Heart right ventricle (tissue), 16 donors: Measurements from ENCODE around the gene THSD4. TPM values are rescaled to one million over a fixed set of nuclear protein-coding genes. Genes with fewer than 3 reads are reported as not detected.

Source experiments
- ATAC-seq, 8 donors: fragments of 200-7000 bp; cut with Tn5 transposase; one replicate each; pipeline ENCODE4 v1.9.1; 2020; ENCODE audit warnings: mild to moderate bottlenecking in 8 of 8, moderate library complexity in 8 of 8, moderate number of reproducible peaks in 1 of 8
- DNase-seq, 2 donors: peaks; one replicate each; pipeline ENCODE4 v3.0.0-alpha.2; 2020
- H3K27ac ChIP-seq, 10 donors: fragments of 200-600 bp; sonication (generic) in 2 of 10; one replicate each; pipeline versions ENCODE4 v1.5.0 to v1.8.0; 2020 to 2022; ENCODE audit warnings: mild to moderate bottlenecking in 3 of 10
- H3K27me3 ChIP-seq, 7 donors: fragments of 200-600 bp; one replicate each; pipeline ENCODE4 v1.8.0; 2021 to 2022; ENCODE audit warnings: mild to moderate bottlenecking in 2 of 7
- H3K36me3 ChIP-seq, 9 donors: fragments of 200-600 bp; sonication (generic) in 1 of 9; one replicate each; pipeline versions ENCODE4 v1.5.0 to v1.8.0; 2020 to 2022; ENCODE audit warnings: mild to moderate bottlenecking in 2 of 9
- H3K4me1 ChIP-seq, 9 donors: fragments of 200-600 bp; sonication (generic) in 1 of 9; one replicate each; pipeline versions ENCODE4 v1.5.0 to v1.8.0; 2020 to 2022; ENCODE audit warnings: mild to moderate bottlenecking in 4 of 9
- H3K4me3 ChIP-seq, 10 donors: fragments of 200-600 bp; sonication (generic) in 2 of 10; one replicate each; pipeline versions ENCODE4 v1.5.0 to v1.8.0; 2020 to 2022; ENCODE audit warnings: mild to moderate bottlenecking in 7 of 10, moderate library complexity in 2 of 10
- H3K9me3 ChIP-seq, 11 donors: fragments of 200-600 bp in 10 of 11; sonication (generic) in 2 of 11; one replicate each; pipeline versions ENCODE4 v1.5.0 to v1.8.0; 2013 to 2022; ENCODE audit warnings: mild to moderate bottlenecking in 2 of 11, control low read depth in 1 of 11, moderate library complexity in 1 of 11
- WGBS, 2 donors: extraction: QIAGEN DNeasy Blood & Tissue Kit; methylation state at CpG; one replicate each; pipeline ENCODE4 v1.1.7; 2013; ENCODE audit warnings: inconsistent platforms in 1 of 2; 5-methylcytosine and 5-hydroxymethylcytosine counted together
- intact Hi-C, 10 donors: fragments of 100-400 bp; cut with DNase I; formaldehyde crosslinking; loops; one replicate each; pipeline versions ENCODE4 v1.11.1 to v1.14.2; 2022
- polyA plus RNA-seq, 2 donors: library from polyadenylated mRNA; stranded (reverse); fragments of 200-250 nt; gene quantifications; one replicate each; pipeline ENCODE4 v1.2.3, GENCODE V29; 2013
- total RNA-seq, 10 donors: library from RNA; stranded (reverse); fragmentation: NEBNext Ultra II Directional in 3 of 10; extraction: Animal tissue kit (Norgen Biotek cat#: 25700) in 3 of 10; gene quantifications; one replicate each; pipeline versions ENCODE4 v1.2.1 to v1.2.4, GENCODE V29; 2021 to 2023
- TF ChIP-seq, protein P1 (sequence below), 9 donors: fragments of 200-600 bp; sonication (generic) in 2 of 9; IDR thresholded peaks; one replicate each; pipeline versions ENCODE4 v1.5.0 to v1.8.0; 2021 to 2022; ENCODE audit warnings: antibody characterized with exemption in 9 of 9, mild to moderate bottlenecking in 5 of 9, moderate library complexity in 1 of 9
- donor health status: Arrhythmogenic right ventricular cardiomyopathy.
- donor health status: ischemic (EF 13 %, LVEDD 7.1; RV severe dilation, severe dysfunction).
- donor health status: healthy with polysubstance abuse.
- donor health status: DM: no; HTN: yes; CAD: no.
- donor health status: DM: no; HTN: no; CAD: no.
- donor health status: ischemic (EF 25% LVEDD 6.9; RV normal size, moderate dysfunction).
- donor health status: ischemic (EF 25% LVEDD 5.7; RV mildly dilated, moderate dysfunction).
- donor health status: healthy.
- donor health status: DM: yes; HTN: yes; CAD: no.
- donor health status: Ischemic cardiomyopathy.
- donor health status: ischemic (EF 35%, LVEDD 5.7; RV mildly dilated, moderate dysfunction).
- donor health status: nonischemic (EF 11% LVEDD 7.7; RV severe dilation, severe dysfunction).
- donor health status: DM: yes; HTN: yes; CAD: no.
- donor health status: PGD.
- donor health status: ischemic (EF 29% LVEDD 5.4; RV normal size, mild dysfunction).
- donor health status: nonischemic (EF 23%, LVEDD 6.1; RV moderate dilation, normal function).

THSD4 gene
- total and polyA plus RNA-seq, 12 donors = 20.8 to 212 (median 139) TPM

GRCh38 chr15:71697236-71697635, 582.0 kb downstream of the THSD4 start:
- no peaks in the 10 kb centered on the region for H3K36me3 ChIP-seq
- H3K27me3 ChIP-seq = no peaks in the 10 kb centered on the region
- no peak overlapping the region for H3K4me3 ChIP-seq
- ATAC-seq (peak in 1 of 8 donors; percentile 29), DNase-seq (no peak)
- peaks cover 0 to 3% (median 0%) of the 10 kb centered on the region in 11 donors for H3K9me3 ChIP-seq
- intact Hi-C loops = no loop called here
- peaks cover 3 to 21% (median 14%) of the 10 kb centered on the region in 9 donors for H3K4me1 ChIP-seq
- WGBS, 2 donors = 85 to 86% methylated on average over 6 of the region's 6 CpGs
- TF ChIP-seq, protein P1, sequence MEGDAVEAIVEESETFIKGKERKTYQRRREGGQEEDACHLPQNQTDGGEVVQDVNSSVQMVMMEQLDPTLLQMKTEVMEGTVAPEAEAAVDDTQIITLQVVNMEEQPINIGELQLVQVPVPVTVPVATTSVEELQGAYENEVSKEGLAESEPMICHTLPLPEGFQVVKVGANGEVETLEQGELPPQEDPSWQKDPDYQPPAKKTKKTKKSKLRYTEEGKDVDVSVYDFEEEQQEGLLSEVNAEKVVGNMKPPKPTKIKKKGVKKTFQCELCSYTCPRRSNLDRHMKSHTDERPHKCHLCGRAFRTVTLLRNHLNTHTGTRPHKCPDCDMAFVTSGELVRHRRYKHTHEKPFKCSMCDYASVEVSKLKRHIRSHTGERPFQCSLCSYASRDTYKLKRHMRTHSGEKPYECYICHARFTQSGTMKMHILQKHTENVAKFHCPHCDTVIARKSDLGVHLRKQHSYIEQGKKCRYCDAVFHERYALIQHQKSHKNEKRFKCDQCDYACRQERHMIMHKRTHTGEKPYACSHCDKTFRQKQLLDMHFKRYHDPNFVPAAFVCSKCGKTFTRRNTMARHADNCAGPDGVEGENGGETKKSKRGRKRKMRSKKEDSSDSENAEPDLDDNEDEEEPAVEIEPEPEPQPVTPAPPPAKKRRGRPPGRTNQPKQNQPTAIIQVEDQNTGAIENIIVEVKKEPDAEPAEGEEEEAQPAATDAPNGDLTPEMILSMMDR (IDR thresholded peaks at IDR 0.05) = no peak
- no peak overlapping the region for H3K27ac ChIP-seq

DNA sequence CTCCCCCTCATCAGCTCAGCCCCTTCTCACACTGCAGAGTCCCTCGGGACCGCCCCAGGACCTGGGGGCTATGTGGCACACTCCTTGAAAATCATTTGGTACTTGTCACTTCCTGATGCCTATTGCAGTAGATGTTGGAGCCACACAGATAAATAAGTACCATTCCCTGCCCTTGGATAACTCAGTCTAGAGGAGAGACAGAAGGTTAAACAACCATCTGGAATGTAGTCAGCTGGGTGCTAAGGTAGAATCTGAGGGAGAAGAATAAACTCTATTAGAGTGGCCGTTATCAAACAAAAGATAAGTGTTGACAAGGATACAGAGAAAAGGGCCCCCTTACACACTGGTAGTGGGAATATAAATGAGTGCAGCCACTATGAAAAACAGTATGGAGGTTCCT, 582.8 kb downstream of the THSD4 start:
- Histone ChIP-seq H3K27me3 (no peaks in the 10 kb centered on the region), H3K9me3 (peaks cover 0 to 3% (median 0%) of the 10 kb centered on the region in 11 donors), H3K4me1 (peaks cover 0 to 13% (median 6%) of the 10 kb centered on the region in 9 donors), H3K27ac (peak overlapping the region in 2 of 10 donors; percentile 17 to 18), H3K4me3 (no peak overlapping the region), H3K36me3 (no peaks in the 10 kb centered on the region)
- peak in 5 of 8 donors; percentile 30 to 71 (median 58) for ATAC-seq
- intact Hi-C loops = no loop called here
- TF ChIP-seq, protein P1 (IDR thresholded peaks at IDR 0.05) = no peak
- 42 to 46% methylated on average over 3 of the region's 3 CpGs for WGBS, 2 donors
- no peak for DNase-seq

DNA sequence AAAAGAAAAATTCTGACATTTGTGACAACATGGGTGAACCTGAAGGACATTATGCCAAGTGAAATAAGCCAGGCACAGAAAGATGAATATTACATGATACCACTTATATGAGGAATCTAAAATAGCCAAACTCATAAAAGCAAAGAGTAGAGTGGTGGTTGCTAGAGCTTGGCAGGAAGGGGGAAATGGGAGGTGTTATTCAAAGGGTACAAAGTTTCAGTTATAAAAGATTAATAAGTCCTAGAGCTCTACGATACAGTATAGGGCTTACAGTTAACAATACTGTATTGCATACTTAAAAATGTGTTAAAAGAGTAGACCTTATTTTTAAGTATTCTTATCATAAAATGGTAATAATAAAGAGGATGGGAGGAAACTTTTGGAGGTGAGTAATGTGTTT, 583.5 kb downstream of the THSD4 start:
- 94 to 96% methylated on average over 1 of the region's 1 CpG for WGBS, 2 donors
- Histone ChIP-seq H3K4me1 (peaks cover 0 to 13% (median 4%) of the 10 kb centered on the region in 9 donors), H3K27me3 (no peaks in the 10 kb centered on the region), H3K4me3 (no peak overlapping the region), H3K9me3 (peaks cover 0 to 3% (median 0%) of the 10 kb centered on the region in 11 donors), H3K27ac (no peak overlapping the region), H3K36me3 (no peaks in the 10 kb centered on the region)
- no peak for DNase-seq
- intact Hi-C loops = no loop called here
- ATAC-seq = no peak
- TF ChIP-seq, protein P1 (IDR thresholded peaks at IDR 0.05) = no peak

DNA sequence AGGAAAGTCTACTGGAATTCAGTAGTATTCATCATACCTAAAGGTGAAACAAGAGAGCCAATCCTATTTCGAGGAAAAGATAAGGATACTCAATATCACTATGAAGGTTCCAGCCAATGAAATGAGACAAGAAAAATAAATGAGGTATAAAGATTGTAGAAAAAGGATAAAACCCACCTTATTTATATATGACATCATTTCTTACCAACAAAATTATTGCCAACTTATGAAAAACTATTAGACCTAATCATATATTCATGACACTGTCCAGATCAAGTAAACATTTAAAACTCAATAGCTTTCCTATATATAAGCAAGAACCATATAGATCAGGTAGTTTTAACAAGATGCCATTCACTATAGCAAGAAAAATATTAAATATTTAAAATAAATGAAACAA, 584.7 kb downstream of the THSD4 start:
- TF ChIP-seq, protein P1 (IDR thresholded peaks at IDR 0.05) = no peak
- DNase-seq (no peak), ATAC-seq (no peak)
- WGBS, 2 donors = 87 to 91% methylated on average over 1 of the region's 1 CpG
- Histone ChIP-seq H3K4me3 (no peak overlapping the region), H3K4me1 (peaks cover 0 to 17% (median 4%) of the 10 kb centered on the region in 9 donors), H3K27ac (no peak overlapping the region), H3K27me3 (no peaks in the 10 kb centered on the region), H3K36me3 (no peaks in the 10 kb centered on the region), H3K9me3 (peaks cover 0 to 3% (median 0%) of the 10 kb centered on the region in 11 donors)
- intact Hi-C loops = no loop called here
